HepG2 (cell line): ENCODE measurements around the gene EIF4ENIF1. TPM values are rescaled to one million over a fixed set of nuclear protein-coding genes. Genes with fewer than 3 reads are reported as not detected.

Experiments used
- AGO2 ChIP-seq: fragments of 200-400 bp; formaldehyde crosslinking; optimal IDR thresholded peaks from 2 replicates; pipeline ENCODE3; 2017; ENCODE audit warnings: mild to moderate bottlenecking, low read depth, low read length, moderate library complexity
- ATF1 ChIP-seq: IDR thresholded peaks from 2 replicates; pipeline ENCODE4 v1.6.1; 2016; ENCODE audit warnings: mild to moderate bottlenecking, control low read depth
- CREB3 ChIP-seq: sonication (generic); formaldehyde crosslinking; IDR thresholded peaks from 2 replicates; pipeline ENCODE4 v1.5.0; 2020; ENCODE audit warnings: missing genetic modification reagents
- ETS1 ChIP-seq: sonication (generic); formaldehyde crosslinking; IDR thresholded peaks from 2 replicates; pipeline ENCODE4 v1.4.0; 2020; ENCODE audit warnings: missing genetic modification reagents
- ETV6 ChIP-seq: sonication (generic); formaldehyde crosslinking; conservative IDR thresholded peaks from 2 replicates; pipeline ENCODE4 v1.4.0; 2020; ENCODE audit warnings: missing genetic modification reagents
- HOXA7 ChIP-seq: sonication (generic); formaldehyde crosslinking; IDR thresholded peaks from 2 replicates; pipeline ENCODE4 v1.8.1; 2022; ENCODE audit warnings: mild to moderate bottlenecking, missing genetic modification reagents, moderate library complexity
- KDM5A ChIP-seq: fragments of 200-600 bp; sonication (generic); IDR thresholded peaks from 2 replicates; pipeline ENCODE4 v1.7.0; 2018; ENCODE audit warnings: antibody characterized with exemption, mild to moderate bottlenecking, low read length, borderline replicate concordance
- MYC ChIP-seq: sonication (generic); formaldehyde crosslinking; IDR thresholded peaks from 2 replicates; pipeline ENCODE4 v1.9.0; 2021; ENCODE audit warnings: missing genetic modification reagents, borderline replicate concordance
- NR3C1 ChIP-seq: sonication (generic); formaldehyde crosslinking; IDR thresholded peaks from 2 replicates; pipeline ENCODE4 v1.4.0; 2020; ENCODE audit warnings: missing genetic modification reagents
- RARG ChIP-seq: sonication (generic); formaldehyde crosslinking; IDR thresholded peaks from 2 replicates; pipeline ENCODE4 v1.4.0; 2020; ENCODE audit warnings: low read depth, mild to moderate bottlenecking, missing genetic modification reagents
- REPIN1 ChIP-seq: sonication (generic); formaldehyde crosslinking; IDR thresholded peaks from 2 replicates; pipeline ENCODE4 v1.8.0; 2022; ENCODE audit warnings: missing genetic modification reagents, low read depth, mild to moderate bottlenecking, borderline replicate concordance
- SNAPC2 ChIP-seq: sonication (generic); formaldehyde crosslinking; IDR thresholded peaks from 2 replicates; pipeline ENCODE4 v1.8.1; 2022; ENCODE audit warnings: mild to moderate bottlenecking, missing genetic modification reagents
- SPEN ChIP-seq: sonication (generic); formaldehyde crosslinking; IDR thresholded peaks from 2 replicates; pipeline ENCODE4 v1.5.1; 2020; ENCODE audit warnings: low read depth, mild to moderate bottlenecking, missing genetic modification reagents
- STAT5B ChIP-seq: sonication (generic); formaldehyde crosslinking; IDR thresholded peaks from 2 replicates; pipeline ENCODE4 v1.4.0; 2020; ENCODE audit warnings: missing genetic modification reagents
- ZBTB10 ChIP-seq: sonication (generic); formaldehyde crosslinking; IDR thresholded peaks from 2 replicates; pipeline ENCODE4 v1.4.0; 2020; ENCODE audit warnings: missing genetic modification reagents, borderline replicate concordance
- ZBTB25 ChIP-seq: IDR thresholded peaks from 2 replicates; pipeline ENCODE4 v1.6.1; 2018; ENCODE audit warnings: missing genetic modification reagents
- ZBTB7B ChIP-seq: sonication (generic); formaldehyde crosslinking; IDR thresholded peaks from 2 replicates; pipeline ENCODE4 v1.4.0; 2020; ENCODE audit warnings: missing genetic modification reagents
- ZMYM2 ChIP-seq: sonication (generic); formaldehyde crosslinking; IDR thresholded peaks from 2 replicates; pipeline ENCODE4 v1.8.0; 2022; ENCODE audit warnings: mild to moderate bottlenecking, missing genetic modification reagents
- ZNF333 ChIP-seq: sonication (generic); formaldehyde crosslinking; IDR thresholded peaks from 2 replicates; pipeline ENCODE4 v1.4.0; 2020; ENCODE audit warnings: mild to moderate bottlenecking, missing genetic modification reagents, borderline replicate concordance
- ZNF34 ChIP-seq: sonication (generic); formaldehyde crosslinking; IDR thresholded peaks from 2 replicates; pipeline ENCODE4 v1.4.0; 2020; ENCODE audit warnings: mild to moderate bottlenecking, missing genetic modification reagents, borderline replicate concordance
- ZNF383 ChIP-seq: sonication (generic); formaldehyde crosslinking; IDR thresholded peaks from 2 replicates; pipeline ENCODE4 v1.4.0; 2020; ENCODE audit warnings: missing genetic modification reagents, mild to moderate bottlenecking, borderline replicate concordance
- ZNF569 ChIP-seq: sonication (generic); formaldehyde crosslinking; IDR thresholded peaks from 2 replicates; pipeline ENCODE4 v1.5.0; 2020; ENCODE audit warnings: mild to moderate bottlenecking, missing genetic modification reagents, moderate library complexity, borderline replicate concordance
- polyA plus RNA-seq, 8 experiments: library from polyadenylated mRNA; depleted of rRNA in 3 of 8; stranded (reverse) in 7 of 8; unstranded in 1 of 8; fragments of >200 nt; fragmentation: Illumina TruSeq in 4 of 8; extraction: Trizol in 4 of 8; gene quantifications; 2 replicates each; pipeline versions ENCODE4 v1.2.1 to v1.2.3, GENCODE V29; 2011 to 2016; ENCODE audit warnings: low read depth in 4 of 8, missing spikeins in 1 of 8, mixed read lengths in 1 of 8; ENCODE audit not compliant: insufficient read depth in 1 of 8
- total RNA-seq, 5 experiments: library from RNA; depleted of rRNA; stranded (reverse); fragments of >200 nt; fragmentation: Illumina TruSeq; extraction: Trizol; gene quantifications; 2 replicates each; pipeline ENCODE4 v1.2.3, GENCODE V29; 2016; ENCODE audit warnings: low read depth in 1 of 5

EIF4ENIF1 gene
- total and polyA plus RNA-seq, 2 of the 13 experiments (the other 11 are each of a cell fraction or from before 2014, with no cell fraction given): 11.9 to 12.3 TPM

GRCh38 chr22:31496007-31496734 lies 6.5 kb upstream of the EIF4ENIF1 start, which contains the start of gene SFI1 (continued):
- TF ChIP-seq ZBTB10 (0 out of 2 replicates have a peak, but pooled peaks have one; percentile 61), HOXA7 (CRISPR knock-in tag) (no peak), ZNF333 (CRISPR knock-in tag) (0 out of 2 replicates have a peak, but pooled peaks have one; percentile 93), ETS1 (CRISPR knock-in tag) (0 out of 2 replicates have a peak, but pooled peaks have one; percentile 59), CREB3 (no peak), KDM5A (0 out of 2 replicates have a peak, but pooled peaks have one; percentile 25), SNAPC2 (CRISPR knock-in tag) (peak; percentile 85; the same call in 1 of the 2 replicates), NR3C1 (no peak), ZBTB7B (CRISPR knock-in tag) (peak; percentile 60; the same call in 1 of the 2 replicates), ZBTB25 (CRISPR knock-in tag) (0 out of 2 replicates have a peak, but pooled peaks have one; percentile 24), ATF1 (CRISPR knock-in tag) (no peak), REPIN1 (CRISPR knock-in tag) (peak; percentile 35; the same call in 1 of the 2 replicates), SPEN (CRISPR knock-in tag) (peak; percentile 54; the same call in 1 of the 2 replicates), ETV6 (CRISPR knock-in tag) (no peak), RARG (CRISPR knock-in tag) (no peak), ZMYM2 (no peak), MYC (CRISPR knock-in tag) (peak; percentile 92), ZNF34 (no peak; the same call in 1 of the 2 replicates), AGO2 (no peak), ZNF569 (CRISPR knock-in tag) (peak; percentile 75; the same call in 1 of the 2 replicates), STAT5B (CRISPR knock-in tag) (no peak), ZNF383 (no peak)
